Right lobe of liver (tissue), 6 donors: Measurements from ENCODE around the gene MAGOH. TPM values are rescaled to one million over a fixed set of nuclear protein-coding genes. Genes with fewer than 3 reads are reported as not detected.

Experiments used
- ATAC-seq, 4 donors: fragments of 200-7000 bp; cut with Tn5 transposase; one replicate each; pipeline ENCODE4 v1.9.1; 2020; ENCODE audit warnings: mild to moderate bottlenecking in 4 of 4, moderate library complexity in 4 of 4
- DNase-seq, 3 donors: peaks; one replicate each; pipeline ENCODE4 v3.0.0-alpha.2; 2020
- H3K27ac ChIP-seq, 3 donors: fragments of 200-600 bp; one replicate each; pipeline ENCODE4 v1.8.0; 2022
- H3K27me3 ChIP-seq, 2 donors: fragments of 200-600 bp; one replicate each; pipeline ENCODE4 v1.8.0; 2022
- H3K36me3 ChIP-seq, 4 donors: fragments of 200-600 bp; sonication (generic) in 1 of 4; one replicate each; pipeline versions ENCODE4 v1.5.1 to v1.8.0; 2017 to 2022; ENCODE audit warnings: control low read depth in 1 of 4
- H3K4me1 ChIP-seq, 4 donors: fragments of 200-600 bp; sonication (generic) in 1 of 4; one replicate each; pipeline versions ENCODE4 v1.5.1 to v1.8.0; 2017 to 2022; ENCODE audit warnings: control low read depth in 1 of 4
- H3K4me3 ChIP-seq, 3 donors: fragments of 200-600 bp; one replicate each; pipeline ENCODE4 v1.8.0; 2022
- H3K9me3 ChIP-seq, 4 donors: fragments of 200-600 bp; sonication (generic) in 1 of 4; one replicate each; pipeline versions ENCODE4 v1.5.1 to v1.8.0; 2017 to 2022; ENCODE audit warnings: control low read depth in 1 of 4
- CTCF ChIP-seq, 4 donors: fragments of 200-600 bp in 3 of 4; fragments of 450-650 bp in 1 of 4; IDR thresholded peaks; one replicate each; pipeline versions ENCODE4 v1.5.1 to v1.8.0; 2016 to 2022; ENCODE audit warnings: antibody characterized with exemption in 4 of 4, mild to moderate bottlenecking in 2 of 4
- POLR2A ChIP-seq: fragments of 450-650 bp; IDR thresholded peaks from one replicate; pipeline ENCODE4 v1.6.1; 2017; ENCODE audit warnings: antibody characterized with exemption, mild to moderate bottlenecking
- WGBS: methylation state at CpG from one replicate; pipeline ENCODE4 v1.1.6; 2018; ENCODE audit warnings: low coverage, low lambda C conversion rate; ENCODE audit not compliant: insufficient coverage; ENCODE audit errors: missing lambda C conversion rate; 5-methylcytosine and 5-hydroxymethylcytosine counted together
- intact Hi-C, 2 donors: fragments of 100-400 bp; cut with DNase I; formaldehyde crosslinking; loops; one replicate each; pipeline versions ENCODE4 v1.11.2 to v1.14.1; 2022
- total RNA-seq, 6 experiments: library from RNA; depleted of rRNA in 2 of 6; stranded (reverse); fragments of >200 nt in 2 of 6; fragmentation: NEBNext Ultra II Directional in 3 of 6; extraction: Animal tissue kit (Norgen Biotek cat#: 25700) in 3 of 6; gene quantifications; one replicate each; pipeline versions ENCODE4 v1.1.0 to v1.2.4, GENCODE V29; 2016 to 2023
- donor health status: DM: no; HTN: yes; CAD: no.
- donor health status: DM: no; HTN: no; CAD: no.
- donor health status: DM: no; HTN: no; CAD: no.
- donor health status: DM: no; HTN: yes; CAD: no.
- donor health status: DM: no; HTN: yes; CAD: no.

MAGOH gene
- total RNA-seq, 6 experiments from 2014 or later = 10.9 to 28.1 (median 19.4) TPM

- intact Hi-C loops = no loop called here
- Histone ChIP-seq H3K9me3 (no peaks in the 10 kb centered on the region), H3K27me3 (no peaks in the 10 kb centered on the region), H3K4me3 (peak overlapping the region in 2 of 3 donors; percentile 96 to 97), H3K36me3 (peaks cover 0 to 25% (median 8%) of the 10 kb centered on the region in 4 donors), H3K27ac (peak overlapping the region; percentile 97 to 99 (median 99)), H3K4me1 (peaks cover 0 to 47% (median 17%) of the 10 kb centered on the region in 4 donors)
- 25% methylated on average over 4 of the region's 4 CpGs for WGBS
- ATAC-seq = peak; percentile 51 to 62 (median 58)
- DNase-seq = peak in 1 of 3 donors; percentile 71
- peak; percentile 63 for TF ChIP-seq POLR2A
- TF ChIP-seq CTCF (IDR thresholded peaks at IDR 0.05) = no peak
These were observed 40.1 kb downstream of the MAGOH start for GRCh38 chr1:53198241-53198651.

GRCh38 chr1:53197291-53198200 is 40.8 kb downstream of the MAGOH start:
- Histone ChIP-seq H3K36me3 (peaks cover 0 to 18% (median 4%) of the 10 kb centered on the region in 4 donors), H3K27ac (peak overlapping the region; percentile 97 to 99 (median 99))

GRCh38 chr1:53196485-53197290 is 41.6 kb downstream of the MAGOH start, which contains the start of gene CPT2:
Gene CPT2, plus strand, starts transcription at chr1:53196824. Its CDS starts 120 bp downstream, at chr1:53196944.
- ATAC-seq (peak; percentile 86 to 95 (median 92)), DNase-seq (peak; percentile 96 to 97 (median 96))
- H3K4me3 ChIP-seq = peak within 1 kb of the TSS; percentile 96 to 98 (median 97)
- intact Hi-C loops = no loop called here
- peaks cover 0 to 10% (median 0%) of the 10 kb centered on the region in 4 donors for H3K36me3 ChIP-seq
- under 1% methylated on average over 28 of the region's 57 CpGs for WGBS
- no peaks in the 10 kb centered on the region for H3K27me3 ChIP-seq
- H3K27ac ChIP-seq = peak within 1 kb of the TSS; percentile 97 to 99 (median 99)
- TF ChIP-seq CTCF (IDR thresholded peaks at IDR 0.05) (peak in 1 of 4 donors; percentile 6), POLR2A (peak; percentile 98)
- H3K4me1 ChIP-seq = peaks cover 0 to 48% (median 17%) of the 10 kb centered on the region in 4 donors
- no peaks in the 10 kb centered on the region for H3K9me3 ChIP-seq

More at GRCh38 chr1:53197291-53198200, 40.8 kb downstream of the MAGOH start:
- intact Hi-C loops = no loop called here
- TF ChIP-seq CTCF (IDR thresholded peaks at IDR 0.05) = no peak
- no peak for TF ChIP-seq POLR2A
- DNase-seq = no peak
- Histone ChIP-seq H3K27me3 (no peaks in the 10 kb centered on the region), H3K9me3 (no peaks in the 10 kb centered on the region), H3K4me1 (peaks cover 0 to 48% (median 17%) of the 10 kb centered on the region in 4 donors), H3K4me3 (peak overlapping the region; percentile 96 to 98 (median 97))
- WGBS = 20% methylated on average over 13 of the region's 13 CpGs
- ATAC-seq = no peak

- DNase-seq = peak; percentile 58 to 73 (median 66)
- 6% methylated on average over 8 of the region's 9 CpGs for WGBS
- H3K4me3 ChIP-seq = peak overlapping the region; percentile 96 to 98 (median 97)
- intact Hi-C loops = no loop called here
- peaks cover 0 to 48% (median 19%) of the 10 kb centered on the region in 4 donors for H3K4me1 ChIP-seq
- peak overlapping the region; percentile 97 to 99 (median 99) for H3K27ac ChIP-seq
- peak; percentile 72 to 83 (median 74) for ATAC-seq
- TF ChIP-seq CTCF (IDR thresholded peaks at IDR 0.05) = no peak
- TF ChIP-seq POLR2A = no peak
- no peaks in the 10 kb centered on the region for H3K9me3 ChIP-seq
- H3K36me3 ChIP-seq = peaks cover 0 to 3% (median 0%) of the 10 kb centered on the region in 4 donors
- H3K27me3 ChIP-seq = no peaks in the 10 kb centered on the region
These were observed 42.3 kb downstream of the MAGOH start for GRCh38 chr1:53196017-53196484.
